Measurements from ENCODE around the gene PLEKHG3. TPM values are rescaled to one million over a fixed set of nuclear protein-coding genes. Genes with fewer than 3 reads are reported as not detected.

PLEKHG3 gene
- total and polyA plus RNA-seq, 2 of the 13 experiments (the other 11 are each of a cell fraction or from before 2014, with no cell fraction given): 7.1 to 9.8 TPM

- ChIA-PET POLR2A (no interaction called here), CTCF (ENCODE audit: low intra/inter-chr PET ratio, low total read pairs) (no interaction called here)
- no TSS peak for BruUV-seq (replicated peaks)
- intact Hi-C loops (cut with micrococcal nuclease; ENCODE audit: unreplicated experiment) (no loop called here), in situ Hi-C loops (cut with HindIII; ENCODE audit: extremely low pct_ligation_motif_present, low pct_unique_long_range_greater_than_20kb) (no loop called here)
- H3K9me3 ChIP-seq (ENCODE audit: low read length): no peaks in the 10 kb centered on the region
- H3K27ac ChIP-seq (ENCODE audit: extremely low read length, insufficient read depth, low read length): no peak overlapping the region
- no peaks in the 10 kb centered on the region for H4K20me1 ChIP-seq (ENCODE audit: insufficient read depth, low read length)
- no peak for DNase-seq (ENCODE audit: low spot score)
- H3K4me1 ChIP-seq (ENCODE audit: insufficient read depth, low read length): no peaks in the 10 kb centered on the region
- no peak overlapping the region for H2AFZ ChIP-seq (ENCODE audit: low read length)
- WGBS (ENCODE audit: low lambda C conversion rate): 60% methylated on average over 15 of the region's 24 CpGs
- no peak for FAIRE-seq
- no peak for ATAC-seq
- H3K79me2 ChIP-seq (ENCODE audit: insufficient read depth, low read length): no peaks in the 10 kb centered on the region
- no peaks in the 10 kb centered on the region for H3K36me3 ChIP-seq (replicated peaks in 1 of 2; ENCODE audit: control insufficient read depth in 1 of 2, insufficient read depth in 2 of 2, low read length in 2 of 2)
- no peak overlapping the region for H3K4me3 ChIP-seq (replicated peaks in 1 of 3; ENCODE audit: insufficient read depth in 1 of 3, low read depth in 2 of 3, low read length in 3 of 3)
- H3K9ac ChIP-seq (ENCODE audit: insufficient read depth, low read depth, low read length): no peak overlapping the region
- peaks cover 2 to 19% of the 10 kb centered on the region in 2 experiments; a peak in 3 of 5 replicates for H3K27me3 ChIP-seq (ENCODE audit: control insufficient read depth in 1 of 2, insufficient read depth in 2 of 2, low read length in 2 of 2)
- TF ChIP-seq LCORL (IDR thresholded peaks at IDR 0.05) (no peak), LCORL (CRISPR knock-in tag; IDR thresholded peaks at IDR 0.05) (no peak), GATAD2A (CRISPR knock-in tag; IDR thresholded peaks at IDR 0.05) (no peak), TP53 (CRISPR knock-in tag; conservative IDR thresholded peaks at IDR 0.05) (no peak), USF2 (IDR thresholded peaks at IDR 0.05; ENCODE audit: low read depth, low read length) (no peak), USF2 (CRISPR knock-in tag; IDR thresholded peaks at IDR 0.05; ENCODE audit: borderline replicate concordance) (no peak), ZNF646 (CRISPR knock-in tag; IDR thresholded peaks at IDR 0.05) (no peak), GMEB2 (CRISPR knock-in tag; IDR thresholded peaks at IDR 0.05; ENCODE audit: low read depth) (no peak), THRA (CRISPR knock-in tag; IDR thresholded peaks at IDR 0.05; ENCODE audit: borderline replicate concordance) (no peak), ZNF546 (CRISPR knock-in tag; conservative IDR thresholded peaks at IDR 0.05) (no peak), MTF1 (CRISPR knock-in tag; IDR thresholded peaks at IDR 0.05) (no peak)
- no peak overlapping the region for H3K4me2 ChIP-seq (ENCODE audit: low read depth, low read length)
Observed at GRCh38 chr14:64786296-64787149, 82.3 kb downstream of the PLEKHG3 start.
